Stimulated activated CD4-positive, alpha-beta T cell treated with anti-CD3 and anti-CD28 coated beads, Interleukin-1b, Interleukin-23, amount 100 ng/mL, for 48 hours (primary cell): ENCODE results near the gene TTLL10.

Experiments used
- DNase-seq: peaks from one replicate; pipeline ENCODE4 v3.0.0-alpha.2; 2020

The TTLL10 gene

DNA sequence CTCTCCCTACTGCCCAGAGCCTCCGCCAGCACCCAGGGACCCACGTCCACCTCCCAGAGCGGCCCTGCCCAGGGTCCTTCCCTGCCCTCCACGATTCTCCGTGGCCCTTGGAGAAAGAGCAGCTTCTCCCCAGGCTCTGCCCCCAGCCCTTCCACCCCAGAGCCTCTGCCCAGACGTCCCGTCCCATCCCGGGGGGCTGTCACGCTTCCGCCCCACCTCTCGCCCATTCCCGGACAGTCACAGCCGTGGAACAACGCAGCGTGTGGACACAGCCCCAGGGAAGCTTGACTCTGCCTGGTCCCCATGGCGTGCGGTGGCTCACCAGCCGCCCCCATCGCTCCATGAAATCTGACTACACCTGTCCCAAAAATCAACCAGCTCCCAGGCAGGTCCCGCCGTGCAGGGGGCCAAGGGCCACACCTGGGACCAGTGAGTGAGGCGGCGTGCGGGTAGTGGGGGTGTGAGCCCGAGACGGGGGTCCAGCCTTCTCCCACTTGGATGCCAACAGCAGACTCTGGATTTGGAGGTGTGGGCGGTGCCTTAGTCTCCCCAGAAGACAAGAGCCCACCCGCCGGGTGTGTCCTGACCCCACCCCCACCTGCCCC lies 12.5 kb upstream of the TTLL10 start:
- no peak for DNase-seq

DNA sequence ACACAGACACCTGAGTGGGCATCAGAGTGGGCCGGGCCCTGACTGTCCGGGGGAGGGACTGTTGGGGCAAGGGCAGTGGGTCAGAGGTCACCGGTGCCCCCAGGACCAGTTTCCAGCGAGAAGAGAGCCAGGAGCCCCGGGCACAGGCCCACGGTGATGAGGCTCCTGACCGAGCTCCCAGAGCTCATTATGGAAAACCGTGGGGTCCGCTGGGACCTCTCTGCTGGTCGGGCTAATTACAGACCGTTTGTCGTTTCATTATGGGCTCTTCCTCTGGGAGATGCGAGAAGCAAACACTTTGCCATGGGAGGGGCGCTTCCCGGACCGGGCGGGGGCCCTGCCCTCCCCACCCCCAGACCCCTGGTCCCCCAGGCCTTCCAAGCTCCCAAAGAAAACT lies 12.0 kb upstream of the TTLL10 start:
- no peak for DNase-seq

DNA sequence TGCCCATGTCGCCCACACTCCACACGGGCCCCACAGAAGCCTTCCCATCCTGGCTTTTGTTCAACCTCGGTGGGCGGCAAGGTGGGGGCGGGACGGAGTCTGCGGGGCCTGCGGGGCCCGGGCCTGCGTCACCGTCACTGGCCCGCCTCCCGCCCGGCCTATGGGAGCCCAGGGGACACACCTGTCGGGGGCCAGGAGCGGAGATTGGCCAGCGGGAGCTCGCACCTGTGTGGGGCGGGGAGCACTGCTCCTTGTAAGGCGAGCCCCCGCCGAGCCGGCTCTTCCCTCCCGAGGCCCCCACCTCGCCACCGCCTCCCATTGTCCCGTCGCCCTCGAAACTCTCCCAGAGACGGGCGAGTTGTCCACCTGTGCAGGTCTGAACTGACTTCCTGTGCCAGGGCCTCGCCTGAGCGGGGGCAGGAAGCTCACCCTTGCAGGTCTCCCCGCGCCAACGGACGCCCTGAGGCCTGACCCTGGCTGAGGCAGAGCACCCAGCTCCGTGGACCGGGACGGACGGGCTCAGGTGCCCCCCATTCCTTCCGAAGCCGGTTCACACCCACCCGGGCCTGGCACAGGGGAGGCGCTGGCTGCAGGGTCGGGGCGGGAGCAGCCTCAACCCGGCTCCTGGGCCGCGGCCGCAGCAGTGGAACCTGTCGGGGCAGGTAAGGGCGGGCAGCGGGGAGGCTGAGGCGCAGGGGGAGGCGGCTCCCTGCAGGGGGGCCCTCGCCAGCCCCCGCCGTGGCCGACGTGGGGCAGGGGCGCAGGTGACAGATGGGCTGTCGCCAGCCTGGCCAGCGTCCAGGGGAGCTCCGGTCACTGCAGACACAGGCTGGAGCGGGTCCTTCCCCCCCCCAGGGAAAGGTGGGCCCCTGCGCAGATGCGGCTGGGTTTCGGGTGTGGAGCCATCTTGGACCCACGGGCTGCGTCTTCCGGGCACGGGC lies 10.8 kb upstream of the TTLL10 start:
- DNase-seq, result no peak

DNA sequence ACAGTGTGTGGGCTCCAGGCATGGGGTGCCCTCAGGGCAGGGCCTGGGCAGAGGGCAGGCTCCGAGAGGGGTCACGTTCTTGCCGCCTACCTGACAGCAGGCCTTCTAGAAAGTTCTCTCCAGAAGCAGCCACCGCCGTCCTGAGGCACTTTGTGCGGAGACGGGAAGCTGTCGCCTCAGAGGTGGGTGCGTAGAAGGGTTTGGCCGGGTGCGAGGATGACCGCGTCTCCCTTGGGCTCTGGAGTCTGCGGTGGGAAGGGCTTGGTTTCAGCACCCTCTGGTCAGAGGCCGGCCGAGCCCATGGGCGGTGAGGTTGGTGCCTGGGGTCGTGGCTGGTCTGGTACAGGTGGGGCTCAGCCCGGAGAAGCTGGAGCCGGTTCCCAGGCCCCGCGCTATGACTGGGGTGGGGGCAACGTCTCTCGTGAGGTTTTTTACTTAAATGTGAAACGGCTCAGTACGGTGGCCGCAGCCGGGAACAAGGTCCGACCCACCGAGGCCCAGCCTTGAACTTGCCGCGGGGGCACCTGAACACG lies 10.1 kb upstream of the TTLL10 start:
- no peak for DNase-seq

- DNase-seq, result no peak
Observed at GRCh38 chr1:1164361-1164700, 9.3 kb upstream of the TTLL10 start.

DNA sequence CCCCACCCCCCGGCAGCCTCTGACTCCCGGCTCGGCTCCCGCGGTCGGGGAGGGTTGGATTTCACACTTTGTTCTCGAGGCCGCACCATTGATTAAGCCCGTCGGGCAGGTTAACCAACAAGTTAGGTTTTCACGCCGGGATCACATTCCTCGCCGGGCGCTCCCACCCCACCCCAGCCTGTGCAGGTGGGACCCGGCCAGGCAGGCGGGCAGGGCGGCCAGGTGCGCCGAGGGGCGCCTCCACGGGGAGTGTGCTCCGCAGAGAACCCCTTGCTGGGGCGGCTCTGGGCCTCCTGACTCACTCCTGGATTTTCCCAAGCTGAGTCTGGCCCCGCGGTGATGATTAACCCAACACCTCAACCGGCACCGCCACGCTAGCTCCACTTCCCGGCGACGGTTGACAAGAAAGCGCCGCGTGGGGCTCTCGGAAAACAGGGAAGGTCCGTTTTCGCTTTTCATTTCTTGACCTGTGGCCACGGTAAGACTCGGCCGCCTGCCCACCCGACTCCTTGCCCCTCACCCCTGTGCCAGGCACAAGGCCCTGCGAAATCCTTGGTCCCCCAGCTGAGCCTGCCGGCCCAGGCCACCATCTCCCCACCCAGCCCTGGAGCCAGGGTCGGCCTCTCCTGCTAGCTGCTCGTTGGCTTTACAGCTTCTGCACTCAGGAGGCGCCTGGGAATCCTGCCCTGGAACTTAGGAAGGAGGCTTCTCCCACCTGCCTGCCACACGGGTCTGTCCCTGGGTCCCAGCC lies 8.8 kb upstream of the TTLL10 start:
- no peak for DNase-seq

DNA sequence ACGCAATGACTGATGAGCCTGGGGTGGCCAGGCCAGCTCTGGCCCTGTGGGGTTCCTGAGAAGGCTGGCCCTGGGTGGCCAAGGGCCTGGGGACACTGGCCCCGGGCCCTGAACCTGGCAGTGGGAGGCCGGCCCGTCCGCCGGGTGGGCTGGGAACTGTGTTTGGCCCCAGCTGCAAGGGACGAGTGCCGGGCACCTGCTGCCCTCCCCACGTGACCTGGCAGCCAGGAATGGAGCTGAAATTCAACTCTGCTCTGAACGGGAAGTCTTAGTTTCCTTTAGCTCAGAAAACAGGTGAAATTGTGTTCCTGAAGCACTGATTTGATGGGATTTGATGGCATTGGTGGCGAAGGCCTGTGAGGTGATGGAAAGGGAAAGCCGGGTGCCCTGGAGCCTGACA lies 8.2 kb upstream of the TTLL10 start:
- DNase-seq, result no peak

DNA sequence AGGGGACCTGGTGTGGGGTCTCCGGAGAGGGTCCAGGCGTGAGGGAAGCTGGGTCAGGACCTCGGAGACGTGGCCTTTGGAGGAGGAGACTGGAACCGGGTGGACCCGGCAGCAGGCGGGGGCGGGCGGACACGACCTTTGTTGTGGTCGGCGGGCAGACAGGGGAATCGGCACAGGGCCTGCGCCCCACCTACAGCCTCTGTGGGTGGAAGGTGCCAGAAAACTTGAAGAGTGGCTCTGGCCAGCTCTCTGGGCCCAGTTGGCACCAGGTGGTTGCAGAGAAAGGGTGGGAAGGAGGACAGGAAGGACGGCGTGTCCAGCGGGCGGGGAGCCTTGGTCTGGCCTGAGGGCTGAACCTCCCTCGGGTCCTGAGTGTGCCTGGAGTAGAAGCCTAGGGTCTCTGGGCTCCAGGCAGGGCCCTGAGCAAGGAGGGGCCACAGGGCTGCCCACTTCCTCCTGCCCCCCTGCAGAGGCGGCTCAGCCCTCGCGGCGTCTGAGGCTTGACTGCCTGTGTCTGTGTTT lies 7.7 kb upstream of the TTLL10 start:
- no peak for DNase-seq

- DNase-seq, result no peak
Observed at GRCh38 chr1:1166642-1167397, 6.9 kb upstream of the TTLL10 start.

DNA sequence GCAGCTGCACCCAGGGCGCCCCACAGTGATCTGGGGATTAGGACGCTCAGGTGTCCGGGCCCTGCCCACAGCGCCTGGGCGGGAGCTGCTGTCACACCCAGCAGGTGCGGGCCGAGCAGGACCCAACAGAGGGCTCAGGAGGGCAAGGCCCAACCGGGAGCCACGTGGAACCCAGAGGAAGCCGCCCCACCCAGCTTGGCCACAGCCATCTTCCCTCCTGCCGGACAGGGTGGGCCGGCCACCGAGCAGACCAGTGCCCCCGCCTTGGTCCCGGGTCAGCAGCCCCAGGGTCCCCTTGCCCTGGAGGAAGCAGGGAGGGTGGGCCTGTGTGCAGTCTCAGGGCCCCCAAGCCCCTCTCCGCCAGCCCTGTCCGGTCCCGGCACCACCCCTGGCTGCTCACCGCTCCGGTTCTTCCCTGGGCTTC lies 6.3 kb upstream of the TTLL10 start:
- no peak for DNase-seq

GRCh38 chr1:1167841-1168450 lies 5.7 kb upstream of the TTLL10 start:
- DNase-seq, result no peak

- DNase-seq, result no peak
Observed at GRCh38 chr1:1168451-1169411, 4.9 kb upstream of the TTLL10 start.

- no peak for DNase-seq
Observed at GRCh38 chr1:1169429-1170214, 4.1 kb upstream of the TTLL10 start.

DNA sequence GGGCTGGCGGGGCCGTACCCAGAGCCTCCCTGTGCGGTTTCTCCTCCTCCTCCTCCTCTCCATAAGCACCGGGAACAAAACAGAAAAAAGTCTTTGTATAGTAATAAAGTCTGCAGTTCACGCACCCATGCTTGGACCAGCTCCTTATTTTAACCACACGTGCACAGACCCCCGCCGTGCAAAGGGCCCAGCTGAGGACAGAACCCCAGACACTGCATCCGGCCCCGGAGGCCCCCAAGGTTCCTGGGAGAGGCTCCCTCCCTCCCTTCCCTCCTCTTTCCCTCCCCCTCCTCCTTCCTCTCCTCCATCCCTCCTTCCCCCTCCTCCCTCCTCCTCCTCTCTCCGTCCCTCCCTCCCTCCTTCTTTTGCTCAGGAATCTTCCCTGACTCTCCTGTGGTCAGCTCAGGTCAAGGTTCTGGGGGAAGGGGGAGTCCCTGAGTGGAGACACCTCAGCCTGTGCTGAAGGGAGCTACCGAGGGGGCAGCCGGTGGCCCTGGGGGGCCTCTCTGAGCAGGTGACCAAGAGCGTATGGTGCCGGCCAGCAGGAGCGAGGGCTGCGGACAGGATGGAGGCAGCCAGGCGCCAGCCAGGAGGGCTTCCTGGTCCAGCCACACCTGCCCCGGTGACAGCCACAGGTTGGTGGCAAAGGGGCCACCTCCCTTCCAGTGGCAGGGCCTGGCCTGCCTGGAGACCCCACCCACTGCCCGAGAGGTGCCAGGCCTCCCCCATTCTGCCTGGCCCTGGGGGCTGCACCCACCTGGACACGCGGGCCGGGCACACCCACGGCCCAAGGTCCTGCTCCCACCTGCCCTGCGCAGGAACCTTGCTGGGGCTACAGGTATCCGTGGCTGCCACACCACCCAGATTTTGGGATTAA lies 3.2 kb upstream of the TTLL10 start:
- no peak for DNase-seq

DNA sequence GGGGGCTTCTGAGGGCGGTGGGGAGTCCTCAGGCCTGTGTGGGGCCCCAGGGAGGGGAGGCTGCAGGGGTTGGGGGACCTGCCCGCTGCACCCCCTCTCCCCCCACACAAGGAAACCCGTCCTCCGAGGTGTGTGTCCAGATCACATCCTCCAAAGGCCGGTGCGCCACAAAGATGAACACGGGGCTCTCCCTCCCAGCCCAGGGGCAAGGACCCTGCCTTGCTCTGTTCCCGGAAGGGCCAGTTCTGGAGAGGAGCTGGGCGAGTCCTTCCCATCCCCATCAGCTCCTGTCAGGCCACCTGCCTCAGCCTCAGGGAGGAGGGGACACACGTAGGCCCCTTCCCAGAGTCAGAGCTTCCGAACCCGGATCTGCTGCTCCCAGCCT lies 2.5 kb upstream of the TTLL10 start:
- no peak for DNase-seq

- no peak for DNase-seq
Observed at GRCh38 chr1:1171546-1172340, 1.9 kb upstream of the TTLL10 start.

DNA sequence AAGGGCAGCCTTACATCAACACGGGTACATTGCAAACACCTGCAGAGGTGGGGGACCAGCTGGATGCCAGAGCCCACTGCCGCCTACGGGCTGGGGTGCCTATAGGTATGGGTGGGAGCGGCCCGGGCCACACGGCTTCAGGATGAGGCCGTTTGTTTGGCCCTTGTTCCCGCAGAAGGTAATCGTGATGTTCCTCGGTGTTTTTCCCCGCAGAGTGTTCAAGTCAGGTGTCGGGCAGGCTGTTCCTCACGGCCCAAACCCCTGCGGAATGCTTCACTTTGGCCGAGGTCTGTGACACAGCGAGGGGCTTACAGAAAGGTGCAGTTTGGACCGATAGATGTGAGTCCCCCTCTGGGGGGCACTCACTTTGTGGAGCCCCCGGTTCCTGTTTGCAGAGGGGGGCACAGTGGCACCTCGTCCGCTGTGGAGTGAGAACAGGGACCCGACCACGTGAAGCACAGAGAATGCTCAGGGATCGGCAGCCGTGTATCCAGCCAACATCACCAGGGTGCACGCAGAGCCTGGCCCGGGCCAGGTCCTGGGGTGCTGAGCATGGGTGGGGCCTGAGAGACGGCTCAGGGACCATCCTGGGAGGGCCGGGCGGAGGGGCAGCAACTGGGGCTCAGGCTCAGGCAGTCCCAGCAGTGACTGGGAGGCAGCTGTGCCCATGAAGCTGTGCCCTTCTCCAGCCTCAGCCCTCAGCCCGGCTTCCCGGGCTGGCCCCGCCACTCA lies 453 bp upstream of the TTLL10 start:
- no peak for DNase-seq
